Lung (tissue), 12 donors: ENCODE data around the gene TOM1L2. TPM values are rescaled to one million over a fixed set of nuclear protein-coding genes. Genes with fewer than 3 reads are reported as not detected.

Experiments used
- ATAC-seq: fragments of 200-7000 bp; cut with Tn5 transposase; one replicate; pipeline ENCODE4 v1.9.1; 2020; ENCODE audit warnings: moderate number of reproducible peaks; ENCODE audit not compliant: insufficient read depth, low FRiP score
- DNase-seq, 3 donors: peaks; one replicate each; pipeline ENCODE4 v3.0.0-alpha.2; 2013 to 2017
- H3K27ac ChIP-seq, 2 donors: one replicate each; pipeline ENCODE4 v1.5.1; 2013; ENCODE audit warnings: mild to moderate bottlenecking in 2 of 2, moderate library complexity in 2 of 2, control low read depth in 1 of 2, inconsistent platforms in 1 of 2, low read depth in 1 of 2, low read length in 1 of 2
- H3K27me3 ChIP-seq, 3 donors: one replicate each; pipeline ENCODE4 v1.5.1; 2013; ENCODE audit warnings: low read length in 2 of 3; ENCODE audit not compliant: control insufficient read depth in 3 of 3, insufficient read depth in 3 of 3
- H3K36me3 ChIP-seq, 4 donors: one replicate each; pipeline ENCODE4 v1.5.1; 2013; ENCODE audit warnings: low read length in 4 of 4, mild to moderate bottlenecking in 1 of 4, moderate library complexity in 1 of 4; ENCODE audit not compliant: control insufficient read depth in 4 of 4, insufficient read depth in 4 of 4
- H3K4me1 ChIP-seq, 5 donors: one replicate each; pipeline ENCODE4 v1.5.1; 2013; ENCODE audit warnings: low read length in 5 of 5, mild to moderate bottlenecking in 2 of 5, moderate library complexity in 1 of 5; ENCODE audit not compliant: control insufficient read depth in 5 of 5, insufficient read depth in 5 of 5
- H3K4me3 ChIP-seq: one replicate; pipeline ENCODE4 v1.5.1; 2013; ENCODE audit warnings: mild to moderate bottlenecking, control low read depth, moderate library complexity
- H3K9ac ChIP-seq, 2 donors: one replicate each; pipeline ENCODE4 v1.5.1; 2013; ENCODE audit warnings: low read length in 2 of 2, control low read depth in 1 of 2; ENCODE audit not compliant: insufficient read depth in 1 of 2
- H3K9me3 ChIP-seq, 4 donors: one replicate each; pipeline ENCODE4 v1.5.1; 2013; ENCODE audit warnings: low read length in 3 of 4, mild to moderate bottlenecking in 1 of 4, moderate library complexity in 1 of 4; ENCODE audit not compliant: control insufficient read depth in 4 of 4, insufficient read depth in 3 of 4
- whole genome bisulfite sequencing, 2 donors: extraction: QIAGEN DNeasy Blood & Tissue Kit; methylation state at CpG; one replicate each; pipeline ENCODE4 v1.1.7; 2013; 5-methylcytosine and 5-hydroxymethylcytosine counted together
- polyA plus RNA-seq, 2 donors: library from polyadenylated mRNA; stranded (reverse); fragments of 200-250 nt; gene quantifications; one replicate each; pipeline ENCODE4 v1.2.1, GENCODE V29; 2013
- total RNA-seq, 2 donors: library from RNA; depleted of rRNA in 1 of 2; stranded (reverse); fragments of >200 nt in 1 of 2; gene quantifications; one replicate each; pipeline ENCODE4 v1.2.1, GENCODE V29; 2014 to 2021
- TF ChIP-seq, protein P1 (sequence below): IDR thresholded peaks from 2 replicates; pipeline ENCODE4 v1.5.1; 2012; ENCODE audit warnings: mild to moderate bottlenecking; ENCODE audit errors: control extremely low read depth, extremely low read depth
- donor health status: control.
- donor health status: control.
- donor health status: Bipolar disorder and iron deficiency.
- donor health status: healthy.
- donor health status: DM: yes; HTN: yes; CAD: no.

Gene TOM1L2
- total and polyA plus RNA-seq, 4 donors: 21.5 to 56.5 (median 35.8) TPM

DNA sequence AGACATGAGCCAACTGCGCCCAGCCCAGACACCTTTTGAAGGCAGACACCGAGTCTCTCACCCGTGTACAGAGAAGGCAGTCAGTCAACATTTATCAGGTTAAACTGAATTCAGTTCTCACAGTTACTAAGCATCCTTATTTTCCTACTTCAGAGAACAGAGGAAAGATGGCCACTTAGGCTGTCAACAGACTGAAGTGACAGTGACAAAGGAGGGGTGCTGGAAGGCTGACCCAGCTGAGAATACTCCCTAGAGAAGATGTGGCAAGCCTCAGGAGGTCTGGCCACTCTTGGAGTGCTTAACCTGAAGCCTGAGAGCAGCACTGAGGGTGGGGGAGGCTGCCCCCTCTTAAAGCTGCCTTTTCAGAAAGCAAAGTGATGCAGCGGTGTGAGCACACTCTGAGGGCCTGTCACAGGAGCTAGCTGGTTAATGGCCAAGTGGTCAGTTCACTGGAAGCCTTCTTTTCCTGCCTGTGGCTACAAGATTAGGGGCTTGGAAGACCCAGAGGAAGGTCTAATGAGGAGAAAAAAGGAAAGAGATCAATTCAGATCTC is 84.4 kb downstream of the TOM1L2 start:
- TF ChIP-seq, protein P1, sequence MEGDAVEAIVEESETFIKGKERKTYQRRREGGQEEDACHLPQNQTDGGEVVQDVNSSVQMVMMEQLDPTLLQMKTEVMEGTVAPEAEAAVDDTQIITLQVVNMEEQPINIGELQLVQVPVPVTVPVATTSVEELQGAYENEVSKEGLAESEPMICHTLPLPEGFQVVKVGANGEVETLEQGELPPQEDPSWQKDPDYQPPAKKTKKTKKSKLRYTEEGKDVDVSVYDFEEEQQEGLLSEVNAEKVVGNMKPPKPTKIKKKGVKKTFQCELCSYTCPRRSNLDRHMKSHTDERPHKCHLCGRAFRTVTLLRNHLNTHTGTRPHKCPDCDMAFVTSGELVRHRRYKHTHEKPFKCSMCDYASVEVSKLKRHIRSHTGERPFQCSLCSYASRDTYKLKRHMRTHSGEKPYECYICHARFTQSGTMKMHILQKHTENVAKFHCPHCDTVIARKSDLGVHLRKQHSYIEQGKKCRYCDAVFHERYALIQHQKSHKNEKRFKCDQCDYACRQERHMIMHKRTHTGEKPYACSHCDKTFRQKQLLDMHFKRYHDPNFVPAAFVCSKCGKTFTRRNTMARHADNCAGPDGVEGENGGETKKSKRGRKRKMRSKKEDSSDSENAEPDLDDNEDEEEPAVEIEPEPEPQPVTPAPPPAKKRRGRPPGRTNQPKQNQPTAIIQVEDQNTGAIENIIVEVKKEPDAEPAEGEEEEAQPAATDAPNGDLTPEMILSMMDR: no peak
- Histone ChIP-seq H3K27me3 (no peaks in the 10 kb centered on the region), H3K9me3 (no peaks in the 10 kb centered on the region), H3K4me3 (no peak overlapping the region), H3K9ac (peak overlapping the region in 1 of 2 donors; percentile 32), H3K36me3 (peaks cover 4 to 41% (median 27%) of the 10 kb centered on the region in 4 donors), H3K27ac (no peak overlapping the region), H3K4me1 (peaks cover 0 to 33% (median 16%) of the 10 kb centered on the region in 5 donors)
- WGBS, 2 donors: 86 to 89% methylated on average over 4 of the region's 4 CpGs
- ATAC-seq (no peak), DNase-seq (no peak)

DNA sequence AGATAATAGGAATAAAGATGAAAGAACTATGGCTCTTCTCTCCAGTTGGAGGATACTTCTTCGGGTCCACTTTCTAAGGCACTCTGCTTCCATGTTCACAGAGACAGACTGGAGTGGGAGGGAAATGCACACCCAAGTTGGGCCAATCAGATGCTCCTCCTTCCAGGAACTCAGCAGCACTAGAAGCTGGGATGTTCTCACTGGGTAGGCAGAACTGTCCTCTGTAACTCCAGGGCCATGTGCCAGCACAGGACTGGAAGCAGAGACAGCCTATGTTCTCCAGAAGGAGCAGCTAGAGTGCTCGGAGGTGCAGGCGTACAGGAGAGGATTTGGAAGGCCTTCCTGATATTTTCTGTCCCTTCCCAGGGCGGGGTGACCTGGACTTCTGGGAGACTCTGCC is 85.5 kb downstream of the TOM1L2 start:
- no peak overlapping the region for H3K9ac ChIP-seq

DNA sequence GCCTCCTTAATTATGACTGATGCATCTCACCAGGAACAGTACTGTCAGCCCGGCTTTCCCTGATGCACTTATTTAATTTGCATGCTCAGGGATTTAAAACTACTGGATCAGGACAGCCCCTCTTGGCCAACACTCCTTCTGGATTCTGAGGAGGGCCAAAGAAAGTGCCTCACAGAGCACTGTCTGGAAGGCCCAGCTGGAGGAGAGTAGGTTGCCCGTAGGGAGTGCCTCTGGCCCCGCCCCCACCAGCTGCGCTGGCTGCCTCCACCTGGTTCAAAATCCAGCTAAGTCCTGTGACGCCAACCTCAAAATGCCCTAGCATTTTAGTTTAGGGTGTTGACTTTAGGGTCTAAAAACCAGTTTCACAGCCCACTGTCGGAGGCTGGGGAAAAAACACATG is 86.0 kb downstream of the TOM1L2 start:
- Histone ChIP-seq H3K9me3 (no peaks in the 10 kb centered on the region), H3K4me3 (no peak overlapping the region), H3K4me1 (peaks cover 0 to 34% (median 13%) of the 10 kb centered on the region in 5 donors), H3K27me3 (no peaks in the 10 kb centered on the region), H3K9ac (no peak overlapping the region), H3K27ac (no peak overlapping the region), H3K36me3 (peaks cover 4 to 38% (median 27%) of the 10 kb centered on the region in 4 donors)
- whole genome bisulfite sequencing, 2 donors: 86 to 87% methylated on average over 6 of the region's 6 CpGs
- TF ChIP-seq, protein P1: no peak
- no peak for ATAC-seq
- DNase-seq: peak in 1 of 3 donors; percentile 11

More for the DNA sequence above, 85.5 kb downstream of the TOM1L2 start:
- Histone ChIP-seq H3K36me3 (peaks cover 4 to 39% (median 31%) of the 10 kb centered on the region in 4 donors), H3K27me3 (no peaks in the 10 kb centered on the region), H3K27ac (no peak overlapping the region), H3K9me3 (no peaks in the 10 kb centered on the region), H3K4me1 (peaks cover 0 to 35% (median 14%) of the 10 kb centered on the region in 5 donors), H3K4me3 (no peak overlapping the region)
- ATAC-seq (no peak), DNase-seq (no peak)
- TF ChIP-seq, protein P1: no peak
- WGBS, 2 donors: 91 to 93% methylated on average over 4 of the region's 4 CpGs
